PC-9 (cell line): ENCODE results near the gene SC5D. TPM values are rescaled to one million over a fixed set of nuclear protein-coding genes. Genes with fewer than 3 reads are reported as not detected.

Experiments used
- BruUV-seq: library from RNA; stranded (reverse); fragments of 400-500 nt; replicated peaks from 2 replicates; lab custom pipeline; 2021; lab: Mats Ljungman, UMichigan
- CTCF ChIA-PET: fragments of 300-600 bp; sonication (Branson Sonifier 250); formaldehyde crosslinking; loops from one replicate; lab custom pipeline; 2022; ENCODE audit warnings: antibody characterized with exemption; lab: Charles Lee
- POLR2A ChIA-PET: fragments of 300-600 bp; sonication (Branson Sonifier 250); formaldehyde crosslinking; loops from one replicate; lab custom pipeline; 2022; ENCODE audit warnings: antibody characterized with exemption; ENCODE audit not compliant: unreplicated experiment; lab: Charles Lee
- DNase-seq, 2 experiments: peaks; one replicate each; pipeline versions ENCODE4 v3.0.0 to v3.0.0-alpha.2; 2015 to 2022; ENCODE audit warnings: mixed read lengths in 1 of 2
- H2AFZ ChIP-seq: fragments of 200-600 bp; sonication (generic); 2 replicates; pipeline ENCODE4 v1.8.1; 2017; ENCODE audit warnings: antibody characterized with exemption
- H3F3A ChIP-seq: fragments of 200-600 bp; sonication (generic); 2 replicates; pipeline ENCODE4 v1.8.1; 2017; ENCODE audit warnings: antibody characterized with exemption, mild to moderate bottlenecking, low read depth; ENCODE audit not compliant: insufficient read depth
- H3K27ac ChIP-seq: fragments of 200-600 bp; sonication (generic); 2 replicates; pipeline ENCODE4 v1.6.1; 2016; ENCODE audit warnings: mixed run types
- H3K27me3 ChIP-seq: fragments of 200-600 bp; sonication (generic); 2 replicates; pipeline ENCODE4 v1.6.1; 2016; ENCODE audit warnings: low read depth, mixed run types; ENCODE audit not compliant: insufficient read depth
- H3K36me3 ChIP-seq: fragments of 200-600 bp; sonication (generic); 2 replicates; pipeline ENCODE4 v1.6.1; 2016; ENCODE audit warnings: low read depth, mixed run types
- H3K4me1 ChIP-seq: fragments of 200-600 bp; sonication (generic); replicated peaks from 2 replicates; pipeline ENCODE4 v1.6.1; 2016; ENCODE audit warnings: mixed run types; ENCODE audit not compliant: insufficient read depth
- H3K4me2 ChIP-seq: fragments of 200-600 bp; sonication (generic); 2 replicates; pipeline ENCODE4 v1.6.1; 2017; ENCODE audit warnings: mixed run types
- H3K4me3 ChIP-seq: fragments of 200-600 bp; sonication (generic); 2 replicates; pipeline ENCODE4 v1.6.1; 2016; ENCODE audit warnings: mixed run types
- H3K79me2 ChIP-seq: fragments of 200-600 bp; sonication (generic); 2 replicates; pipeline ENCODE4 v1.6.1; 2017; ENCODE audit warnings: low read depth, mixed run types
- H3K9me2 ChIP-seq: fragments of 200-600 bp; sonication (generic); 2 replicates; pipeline ENCODE4 v1.8.1; 2017; ENCODE audit warnings: mild to moderate bottlenecking; ENCODE audit not compliant: insufficient read depth
- H3K9me3 ChIP-seq: fragments of 200-600 bp; sonication (generic); 2 replicates; pipeline ENCODE4 v1.8.1; 2016; ENCODE audit warnings: low read depth; ENCODE audit not compliant: insufficient read depth
- H4K20me1 ChIP-seq: fragments of 200-600 bp; sonication (generic); 2 replicates; pipeline ENCODE4 v1.8.1; 2017; ENCODE audit not compliant: insufficient read depth
- EZH2 ChIP-seq: fragments of 200-600 bp; sonication (generic); IDR thresholded peaks from 2 replicates; pipeline ENCODE4 v1.8.0; 2017; ENCODE audit warnings: antibody characterized with exemption, low read depth
- intact Hi-C: fragments of 100-400 bp; cut with micrococcal nuclease; formaldehyde crosslinking; loops from one replicate; pipeline ENCODE4 v1.10.0; 2022; ENCODE audit not compliant: unreplicated experiment
- total RNA-seq: library from RNA; stranded (reverse); gene quantifications from 2 replicates; pipeline ENCODE4 v1.2.3, GENCODE V29; 2021
- TF ChIP-seq, protein P1 (sequence below): fragments of 200-600 bp; sonication (generic); conservative IDR thresholded peaks from 2 replicates; pipeline ENCODE4 v1.6.1; 2017; ENCODE audit warnings: mixed run types, antibody characterized with exemption, mild to moderate bottlenecking, moderate library complexity

Gene SC5D
- total RNA-seq, 1 experiment from 2014 or later: 16.9 TPM

DNA sequence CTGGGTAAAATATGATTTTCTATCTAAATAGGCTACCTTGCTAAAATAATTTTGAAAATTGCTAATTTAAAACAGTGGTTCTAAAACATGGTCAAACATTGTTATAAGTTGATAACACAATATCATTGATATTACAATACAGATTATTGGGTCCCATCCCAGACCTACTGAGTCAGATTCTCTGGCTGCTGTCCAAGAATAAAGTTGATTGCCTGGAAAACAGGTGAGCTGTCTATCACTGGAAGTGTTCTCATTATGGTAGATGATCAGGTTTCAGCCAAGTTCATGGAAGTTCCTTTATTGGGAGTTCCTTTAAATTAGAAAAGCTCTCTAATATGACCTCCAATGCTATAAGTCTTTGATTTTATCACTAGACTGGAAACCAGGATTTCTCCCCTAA, 52.3 kb downstream of the SC5D start:
- BruUV-seq: no TSS peak
- H3K27ac ChIP-seq: no peak overlapping the region
- no peak for DNase-seq
- H3K36me3 ChIP-seq: no peaks in the 10 kb centered on the region
- H3F3A ChIP-seq: no peaks in the 10 kb centered on the region
- peaks cover 94% of the 10 kb centered on the region for H3K27me3 ChIP-seq
- POLR2A ChIA-PET: no interaction called here
- CTCF ChIA-PET: no interaction called here
- H3K9me2 ChIP-seq: 0 out of 2 replicates have a peak, but pooled peaks cover 3% of the 10 kb centered on the region
- no peaks in the 10 kb centered on the region for H3K79me2 ChIP-seq
- no peak overlapping the region for H2AFZ ChIP-seq
- H4K20me1 ChIP-seq: no peaks in the 10 kb centered on the region
- H3K9me3 ChIP-seq: 0 out of 2 replicates have a peak, but pooled peaks cover 4% of the 10 kb centered on the region
- no peak overlapping the region for H3K4me2 ChIP-seq
- no peak overlapping the region for H3K4me3 ChIP-seq
- TF ChIP-seq EZH2: no peak
- TF ChIP-seq, protein P1, sequence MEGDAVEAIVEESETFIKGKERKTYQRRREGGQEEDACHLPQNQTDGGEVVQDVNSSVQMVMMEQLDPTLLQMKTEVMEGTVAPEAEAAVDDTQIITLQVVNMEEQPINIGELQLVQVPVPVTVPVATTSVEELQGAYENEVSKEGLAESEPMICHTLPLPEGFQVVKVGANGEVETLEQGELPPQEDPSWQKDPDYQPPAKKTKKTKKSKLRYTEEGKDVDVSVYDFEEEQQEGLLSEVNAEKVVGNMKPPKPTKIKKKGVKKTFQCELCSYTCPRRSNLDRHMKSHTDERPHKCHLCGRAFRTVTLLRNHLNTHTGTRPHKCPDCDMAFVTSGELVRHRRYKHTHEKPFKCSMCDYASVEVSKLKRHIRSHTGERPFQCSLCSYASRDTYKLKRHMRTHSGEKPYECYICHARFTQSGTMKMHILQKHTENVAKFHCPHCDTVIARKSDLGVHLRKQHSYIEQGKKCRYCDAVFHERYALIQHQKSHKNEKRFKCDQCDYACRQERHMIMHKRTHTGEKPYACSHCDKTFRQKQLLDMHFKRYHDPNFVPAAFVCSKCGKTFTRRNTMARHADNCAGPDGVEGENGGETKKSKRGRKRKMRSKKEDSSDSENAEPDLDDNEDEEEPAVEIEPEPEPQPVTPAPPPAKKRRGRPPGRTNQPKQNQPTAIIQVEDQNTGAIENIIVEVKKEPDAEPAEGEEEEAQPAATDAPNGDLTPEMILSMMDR: no peak
- no peaks in the 10 kb centered on the region for H3K4me1 ChIP-seq
- intact Hi-C loops: no loop called here

DNA sequence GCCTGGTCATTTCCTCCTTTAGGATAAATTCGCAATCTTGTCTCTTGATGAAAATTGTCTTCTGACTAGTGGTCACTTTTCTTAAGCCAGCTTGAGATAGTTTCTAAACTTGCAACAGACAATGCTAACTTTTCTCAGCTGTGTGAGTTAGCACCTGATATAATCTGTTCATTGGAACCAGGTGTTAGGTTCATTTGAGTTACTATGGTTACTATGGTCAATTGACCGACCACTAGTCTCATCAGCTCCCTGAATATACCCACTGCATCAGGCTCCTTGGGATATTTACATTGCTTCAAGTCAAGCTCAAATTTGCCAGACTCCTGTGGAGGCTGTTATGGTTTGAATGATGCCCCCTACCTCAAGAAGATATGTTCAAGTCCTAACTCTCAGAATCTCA, 54.5 kb downstream of the SC5D start:
- H3K9me3 ChIP-seq: 0 out of 2 replicates have a peak, but pooled peaks cover 4% of the 10 kb centered on the region
- H3K36me3 ChIP-seq: no peaks in the 10 kb centered on the region
- TF ChIP-seq EZH2: no peak
- TF ChIP-seq, protein P1: no peak
- no peaks in the 10 kb centered on the region for H3K79me2 ChIP-seq
- intact Hi-C loops: no loop called here
- no peak overlapping the region for H3K27ac ChIP-seq
- no peak for DNase-seq
- no peak overlapping the region for H3K4me2 ChIP-seq
- ChIA-PET CTCF (no interaction called here), POLR2A (no interaction called here)
- H3K27me3 ChIP-seq: peaks cover 92% of the 10 kb centered on the region
- H3F3A ChIP-seq: no peaks in the 10 kb centered on the region
- no TSS peak for BruUV-seq
- no peaks in the 10 kb centered on the region for H4K20me1 ChIP-seq
- H3K9me2 ChIP-seq: 0 out of 2 replicates have a peak, but pooled peaks cover 3% of the 10 kb centered on the region
- no peak overlapping the region for H2AFZ ChIP-seq
- no peak overlapping the region for H3K4me3 ChIP-seq
- H3K4me1 ChIP-seq: no peaks in the 10 kb centered on the region

DNA sequence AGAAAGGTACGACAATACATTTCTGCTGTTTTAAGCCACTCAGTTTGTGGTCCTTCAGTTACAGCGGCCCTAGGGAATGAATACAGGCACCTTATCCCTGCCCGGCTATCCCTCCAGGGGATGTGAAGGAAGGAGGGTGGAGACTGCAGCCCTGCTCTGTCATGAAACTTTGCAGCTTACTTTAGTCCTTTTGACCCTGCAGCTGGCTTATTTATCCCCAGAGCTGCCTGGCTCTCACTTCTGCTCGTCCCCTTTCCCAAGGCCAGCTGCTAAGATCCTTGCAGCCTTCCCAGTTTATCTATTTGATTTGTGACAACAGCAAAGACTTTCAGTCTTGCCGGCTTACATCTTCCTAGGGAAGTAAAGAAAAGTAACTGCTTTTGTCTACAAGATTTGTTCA, 55.2 kb downstream of the SC5D start:
- no peak for TF ChIP-seq EZH2
- TF ChIP-seq, protein P1: no peak
- ChIA-PET POLR2A (no interaction called here), CTCF (no interaction called here)
- Histone ChIP-seq H3K4me2 (no peak overlapping the region), H4K20me1 (no peaks in the 10 kb centered on the region), H3K4me1 (no peaks in the 10 kb centered on the region), H3K9me2 (0 out of 2 replicates have a peak, but pooled peaks cover 3% of the 10 kb centered on the region), H3K36me3 (no peaks in the 10 kb centered on the region), H3K9me3 (0 out of 2 replicates have a peak, but pooled peaks cover 4% of the 10 kb centered on the region), H3K4me3 (no peak overlapping the region), H3K27ac (no peak overlapping the region), H3F3A (no peaks in the 10 kb centered on the region), H3K79me2 (no peaks in the 10 kb centered on the region), H2AFZ (no peak overlapping the region), H3K27me3 (peaks cover 98% of the 10 kb centered on the region)
- no peak for DNase-seq
- intact Hi-C loops: no loop called here
- BruUV-seq: no TSS peak
